NB4 (cell line): ENCODE results near the gene SLC27A1.
A peak's percentile ranks its signal among the peaks of the same experiment; 100 is the strongest.

Experiments
- CTCF ChIP-seq: IDR thresholded peaks from one replicate; pipeline ENCODE4 v1.5.1; 2012; ENCODE audit warnings: low read depth, low read length
- MAX ChIP-seq: IDR thresholded peaks from 2 replicates; pipeline ENCODE4 v1.6.1; 2011; ENCODE audit warnings: low read depth, low read length
- POLR2A ChIP-seq: IDR thresholded peaks from 2 replicates; pipeline ENCODE4 v1.6.1; 2011; ENCODE audit warnings: mild to moderate bottlenecking; ENCODE audit not compliant: insufficient read length; ENCODE audit errors: extremely low read depth

- peak; percentile 38 for TF ChIP-seq CTCF
- no peak for TF ChIP-seq POLR2A
- TF ChIP-seq MAX, result no peak
These were observed 28.9 kb upstream of the SLC27A1 start for GRCh38 chr19:17441241-17442021.
